Effector memory CD8-positive, alpha-beta T cell (primary cell): ENCODE results near the gene HIC2.
A peak's percentile ranks its signal among the peaks of the same experiment; 100 is the strongest.
"Not testable (repeated sequence)": the region's sequence is repeated elsewhere in the genome, so short reads cannot be mapped to it uniquely, and the experiment has no call there.

ENCODE experiments used
- ATAC-seq: fragments of 150-1000 bp; cut with Tn5 transposase; replicated peaks from 2 replicates; pipeline ENCODE4 v1.10.0; 2021; ENCODE audit warnings: mild to moderate bottlenecking, moderate library complexity
- DNase-seq, 3 experiments: peaks; one replicate each; pipeline ENCODE4 v3.0.0; 2021
- H3K27ac Mint-ChIP-seq, 2 donors: one replicate each; pipeline ENCODE4 v1.8.0; 2022; ENCODE audit warnings: mild to moderate bottlenecking in 2 of 2, mixed read lengths in 2 of 2, moderate library complexity in 2 of 2
- H3K27me3 Mint-ChIP-seq, 2 donors: one replicate each; pipeline ENCODE4 v1.8.0; 2022; ENCODE audit warnings: mixed read lengths in 2 of 2
- H3K36me3 Mint-ChIP-seq: one replicate; pipeline ENCODE4 v1.8.0; 2022; ENCODE audit warnings: mild to moderate bottlenecking, moderate library complexity, mixed read lengths; ENCODE audit not compliant: insufficient read depth
- H3K4me1 Mint-ChIP-seq, 2 donors: one replicate each; pipeline ENCODE4 v1.8.0; 2022; ENCODE audit warnings: low read depth in 2 of 2, mixed read lengths in 2 of 2
- H3K4me3 Mint-ChIP-seq, 2 donors: one replicate each; pipeline ENCODE4 v1.8.0; 2022; ENCODE audit warnings: mild to moderate bottlenecking in 2 of 2, mixed read lengths in 2 of 2, moderate library complexity in 2 of 2
- H3K9me3 Mint-ChIP-seq, 2 donors: one replicate each; pipeline ENCODE4 v1.8.0; 2022; ENCODE audit warnings: mixed read lengths in 2 of 2

Gene HIC2

GRCh38 chr22:21450858-21451353, 33.7 kb downstream of the HIC2 start:
- H3K27ac Mint-ChIP-seq: no peak overlapping the region
- H3K9me3 Mint-ChIP-seq: no peaks in the 10 kb centered on the region
- ATAC-seq: no peak
- DNase-seq: no peak
- peaks cover 0 to 2% of the 10 kb centered on the region in 2 donors for H3K4me1 Mint-ChIP-seq
- H3K36me3 Mint-ChIP-seq: peaks cover 6% of the 10 kb centered on the region
- no peaks in the 10 kb centered on the region for H3K27me3 Mint-ChIP-seq
- H3K4me3 Mint-ChIP-seq: no peak overlapping the region

GRCh38 chr22:21451545-21452520, 34.7 kb downstream of the HIC2 start:
- ATAC-seq (no peak), DNase-seq (peak in 1 of 3 experiments; percentile 0)
- no peak overlapping the region for H3K4me3 Mint-ChIP-seq
- H3K36me3 Mint-ChIP-seq: peaks cover 3% of the 10 kb centered on the region
- peak overlapping the region in 1 of 2 donors; percentile 35 for H3K27ac Mint-ChIP-seq
- H3K27me3 Mint-ChIP-seq: no peaks in the 10 kb centered on the region
- H3K9me3 Mint-ChIP-seq: no peaks in the 10 kb centered on the region
- H3K4me1 Mint-ChIP-seq: peaks cover 0 to 2% of the 10 kb centered on the region in 2 donors

GRCh38 chr22:21452666-21453065, 35.5 kb downstream of the HIC2 start:
- ATAC-seq, DNase-seq, H3K4me3 Mint-ChIP-seq, H3K27ac Mint-ChIP-seq, H3K9me3 Mint-ChIP-seq, H3K27me3 Mint-ChIP-seq, H3K36me3 Mint-ChIP-seq, H3K4me1 Mint-ChIP-seq: not testable (repeated sequence)

GRCh38 chr22:21454998-21455333, 37.8 kb downstream of the HIC2 start:
- H3K4me1 Mint-ChIP-seq, H3K36me3 Mint-ChIP-seq, DNase-seq, H3K9me3 Mint-ChIP-seq, H3K27ac Mint-ChIP-seq, ATAC-seq, H3K27me3 Mint-ChIP-seq, H3K4me3 Mint-ChIP-seq: not testable (repeated sequence)

GRCh38 chr22:21455334-21456089, 38.3 kb downstream of the HIC2 start:
- no peak overlapping the region for H3K4me3 Mint-ChIP-seq
- no peaks in the 10 kb centered on the region for H3K9me3 Mint-ChIP-seq
- H3K4me1 Mint-ChIP-seq: peaks cover 0 to 2% of the 10 kb centered on the region in 2 donors
- no peak for ATAC-seq
- no peak overlapping the region for H3K27ac Mint-ChIP-seq
- peaks cover 3% of the 10 kb centered on the region for H3K36me3 Mint-ChIP-seq
- no peak for DNase-seq
- no peaks in the 10 kb centered on the region for H3K27me3 Mint-ChIP-seq

GRCh38 chr22:21457023-21457787, 40.0 kb downstream of the HIC2 start:
- H3K9me3 Mint-ChIP-seq: no peaks in the 10 kb centered on the region
- H3K27ac Mint-ChIP-seq: peak overlapping the region in 1 of 2 donors; percentile 28
- DNase-seq (no peak), ATAC-seq (no peak)
- H3K36me3 Mint-ChIP-seq: peaks cover 3% of the 10 kb centered on the region
- H3K4me3 Mint-ChIP-seq: no peak overlapping the region
- no peaks in the 10 kb centered on the region for H3K27me3 Mint-ChIP-seq
- peaks cover 0 to 2% of the 10 kb centered on the region in 2 donors for H3K4me1 Mint-ChIP-seq

GRCh38 chr22:21462672-21463071, 45.5 kb downstream of the HIC2 start:
- H3K4me1 Mint-ChIP-seq, H3K36me3 Mint-ChIP-seq, H3K9me3 Mint-ChIP-seq, H3K4me3 Mint-ChIP-seq, H3K27me3 Mint-ChIP-seq, ATAC-seq, H3K27ac Mint-ChIP-seq, DNase-seq: not testable (repeated sequence)

- peak within 1 kb of the TSS; percentile 88 to 89 for H3K27ac Mint-ChIP-seq
- H3K36me3 Mint-ChIP-seq, H3K4me1 Mint-ChIP-seq, H3K9me3 Mint-ChIP-seq, H3K27me3 Mint-ChIP-seq, DNase-seq: not testable (repeated sequence)
- ATAC-seq: peak; percentile 34
- peak within 1 kb of the TSS; percentile 88 to 89 for H3K4me3 Mint-ChIP-seq
Observed at GRCh38 chr22:21467337-21468193, 50.4 kb downstream of the HIC2 start, which contains the start of gene TMEM191C. TMEM191C (plus strand) TSS chr22:21467387; CDS start chr22:21467460, 73 bp downstream.

GRCh38 chr22:21468194-21469096, 51.3 kb downstream of the HIC2 start:
- peak overlapping the region; percentile 88 to 89 for H3K27ac Mint-ChIP-seq
- H3K27me3 Mint-ChIP-seq: not testable (repeated sequence)

GRCh38 chr22:21469097-21469994, 52.2 kb downstream of the HIC2 start:
- not testable (repeated sequence) for H3K36me3 Mint-ChIP-seq, H3K9me3 Mint-ChIP-seq, H3K4me3 Mint-ChIP-seq, H3K4me1 Mint-ChIP-seq, ATAC-seq, DNase-seq, H3K27me3 Mint-ChIP-seq, H3K27ac Mint-ChIP-seq

More at GRCh38 chr22:21468194-21469096, 51.3 kb downstream of the HIC2 start:
- peak; percentile 84 to 91 (median 88) for DNase-seq
- H3K4me3 Mint-ChIP-seq: peak overlapping the region; percentile 88 to 89
- H3K4me1 Mint-ChIP-seq, H3K9me3 Mint-ChIP-seq, H3K36me3 Mint-ChIP-seq: not testable (repeated sequence)
- ATAC-seq: peak; percentile 85

- not testable (repeated sequence) for ATAC-seq, H3K4me1 Mint-ChIP-seq, H3K27ac Mint-ChIP-seq, H3K27me3 Mint-ChIP-seq, H3K9me3 Mint-ChIP-seq, DNase-seq, H3K36me3 Mint-ChIP-seq, H3K4me3 Mint-ChIP-seq
Observed at GRCh38 chr22:21472984-21473383, 55.8 kb downstream of the HIC2 start.
